GM12878 (cell line): ENCODE results near the gene AFF1.

Source experiments
- CTCF ChIP-seq, 3 experiments: IDR thresholded peaks in 2 of 3; conservative IDR thresholded peaks in 1 of 3; 2 replicates each; pipeline ENCODE4 v1.5.1; 2011; ENCODE audit warnings: low read depth in 3 of 3, low read length in 3 of 3, mild to moderate bottlenecking in 3 of 3, control low read depth in 2 of 3, moderate library complexity in 2 of 3, inconsistent platforms in 1 of 3, mixed read lengths in 1 of 3; ENCODE audit not compliant: control insufficient read depth in 2 of 3, insufficient read depth in 1 of 3; ENCODE audit errors: extremely low read depth in 1 of 3
- EP300 ChIP-seq, 2 experiments: fragments of 150-350 bp in 1 of 2; IDR thresholded peaks; 2 replicates each; pipeline ENCODE4 v1.6.1; 2011 to 2012; ENCODE audit warnings: low read depth in 2 of 2, low read length in 2 of 2, borderline replicate concordance in 1 of 2, improper control_type of control experiment in 1 of 2, inconsistent platforms in 1 of 2; ENCODE audit not compliant: control insufficient read depth in 1 of 2
- ESRRA ChIP-seq: IDR thresholded peaks from 2 replicates; pipeline ENCODE4 v1.6.1; 2012; ENCODE audit warnings: mild to moderate bottlenecking, low read length, improper control_type of control experiment
- NFYB ChIP-seq: IDR thresholded peaks from 2 replicates; pipeline ENCODE4 v1.6.1; 2011; ENCODE audit warnings: low read depth, mild to moderate bottlenecking, low read length, improper control_type of control experiment, moderate library complexity; ENCODE audit not compliant: insufficient read depth
- POLR2A ChIP-seq: IDR thresholded peaks from 2 replicates; pipeline ENCODE4 v1.6.1; 2011; ENCODE audit warnings: low read depth, mild to moderate bottlenecking, low read length
- STAT1 ChIP-seq: fragments of 450-650 bp; conservative IDR thresholded peaks from 2 replicates; pipeline ENCODE4 v1.6.1; 2014; ENCODE audit warnings: antibody characterized with exemption, mild to moderate bottlenecking
- ZBTB40 ChIP-seq: fragments of 450-650 bp; IDR thresholded peaks from 2 replicates; pipeline ENCODE4 v1.6.1; 2016; ENCODE audit warnings: mild to moderate bottlenecking, moderate library complexity, borderline replicate concordance
- ZNF274 ChIP-seq: IDR thresholded peaks from one replicate; pipeline ENCODE4 v1.8.0; 2011; ENCODE audit not compliant: insufficient read length, insufficient read depth

DNA sequence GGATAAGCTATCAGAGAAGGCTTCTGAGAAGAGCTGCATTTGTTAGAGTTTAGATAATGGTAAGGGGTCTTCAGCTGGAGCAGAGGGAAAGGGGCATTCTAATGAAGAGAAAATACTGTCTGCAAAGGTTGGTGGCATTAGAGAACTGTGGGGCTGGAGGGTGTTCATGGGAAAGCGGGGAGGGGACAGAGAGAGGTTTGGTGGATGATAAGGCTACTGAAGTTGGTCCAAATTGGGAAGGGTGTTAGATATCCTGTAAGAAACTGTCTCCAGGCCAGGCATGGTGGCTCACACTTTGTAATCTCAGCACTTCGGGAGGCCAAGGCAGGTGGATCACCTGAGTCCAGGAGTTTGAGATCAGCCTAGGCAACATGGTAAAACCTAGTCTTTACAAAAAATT is 59.9 kb downstream of the AFF1 start:
- TF ChIP-seq EP300 (IDR thresholded peaks at IDR 0.05; ENCODE audit: borderline replicate concordance in 1 of 2, control insufficient read depth in 1 of 2, low read depth in 2 of 2, low read length in 2 of 2) (no peak), CTCF (IDR thresholded peaks at IDR 0.05 in 2 of 3, conservative IDR thresholded peaks at IDR 0.05 in 1 of 3; ENCODE audit: control insufficient read depth in 2 of 3, extremely low read depth in 1 of 3, insufficient read depth in 1 of 3, low read depth in 3 of 3, low read length in 3 of 3) (no peak), STAT1 (no peak), ZBTB40 (no peak), NFYB (no peak), ZNF274 (no peak), ESRRA (no peak), POLR2A (no peak)
